Colonic mucosa (tissue), 4 donors: ENCODE measurements around the gene ADSL. TPM values are rescaled to one million over a fixed set of nuclear protein-coding genes. Genes with fewer than 3 reads are reported as not detected.

Experiments
- DNase-seq: peaks from one replicate; pipeline ENCODE4 v3.0.0-alpha.2; 2020
- H3K27ac ChIP-seq: fragments of 200-600 bp; one replicate; pipeline ENCODE4 v1.8.0; 2021
- H3K27me3 ChIP-seq: fragments of 200-600 bp; one replicate; pipeline ENCODE4 v1.8.0; 2021
- H3K36me3 ChIP-seq: fragments of 200-600 bp; one replicate; pipeline ENCODE4 v1.8.0; 2021
- H3K4me1 ChIP-seq: fragments of 200-600 bp; one replicate; pipeline ENCODE4 v1.8.0; 2021; ENCODE audit warnings: mild to moderate bottlenecking
- H3K4me3 ChIP-seq: fragments of 200-600 bp; one replicate; pipeline ENCODE4 v1.8.0; 2021
- H3K9ac ChIP-seq, 2 donors: one replicate each; pipeline ENCODE4 v1.7.0; 2013; ENCODE audit warnings: control low read depth in 2 of 2, low read depth in 2 of 2, low read length in 2 of 2
- H3K9me3 ChIP-seq: fragments of 200-600 bp; one replicate; pipeline ENCODE4 v1.8.0; 2021
- intact Hi-C: fragments of 100-400 bp; cut with DNase I; formaldehyde crosslinking; loops from one replicate; pipeline ENCODE4 v1.14.1; 2022
- total RNA-seq, 2 donors: library from RNA; stranded (reverse); fragmentation: NEBNext Ultra II Directional in 1 of 2; extraction: Animal tissue kit (Norgen Biotek cat#: 25700) in 1 of 2; gene quantifications; one replicate each; pipeline ENCODE4 v1.2.1, GENCODE V29; 2021
- TF ChIP-seq, protein P1 (sequence below): fragments of 200-600 bp; IDR thresholded peaks from one replicate; pipeline ENCODE4 v1.8.0; 2022; ENCODE audit warnings: antibody characterized with exemption, mild to moderate bottlenecking
- donor health status: healthy.
- donor health status: DM: no; HTN: no; CAD: no.
- donor health status: DM: no; HTN: no; CAD: no.

The ADSL gene
- total RNA-seq, 2 donors from 2014 or later = 26.4 to 47.0 TPM

DNA sequence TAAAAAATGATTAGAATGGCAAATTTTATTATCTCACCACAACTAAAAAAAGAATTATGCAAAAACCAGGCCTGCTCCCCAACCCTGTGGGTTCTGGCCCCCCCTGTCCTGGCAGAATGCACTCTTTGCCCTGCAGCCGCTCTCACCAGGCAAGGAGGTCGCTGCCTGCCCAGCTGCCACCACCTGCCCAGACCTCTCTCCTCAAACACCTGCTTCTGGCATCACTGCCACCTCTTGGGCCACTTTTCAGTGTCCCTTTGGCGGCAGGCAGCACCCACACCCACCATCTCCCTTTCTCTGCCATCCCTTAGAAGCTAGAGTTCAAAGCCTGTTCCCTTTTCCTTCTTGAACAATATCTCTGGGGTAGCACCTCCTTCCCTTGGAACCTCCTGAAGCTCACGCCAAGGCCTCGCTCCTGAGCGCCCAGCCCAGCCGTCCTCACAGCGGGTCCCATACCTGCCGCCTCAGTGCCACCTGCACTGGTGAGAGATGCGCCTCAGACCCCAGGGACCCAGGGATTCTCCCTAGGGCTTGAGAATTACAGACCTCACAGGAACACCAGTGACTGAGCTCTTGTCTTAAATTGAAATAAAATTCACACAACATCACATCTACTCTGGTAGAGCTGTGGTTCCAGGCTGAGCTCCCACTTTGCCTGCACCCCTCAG lies 68.7 kb downstream of the ADSL start:
- intact Hi-C loops = no loop called here
- DNase-seq = no peak
- Histone ChIP-seq H3K27me3 (no peaks in the 10 kb centered on the region), H3K4me1 (no peaks in the 10 kb centered on the region), H3K36me3 (peaks cover 24% of the 10 kb centered on the region), H3K9ac (no peak overlapping the region), H3K27ac (no peak overlapping the region), H3K4me3 (no peak overlapping the region), H3K9me3 (no peaks in the 10 kb centered on the region)
- TF ChIP-seq, protein P1, sequence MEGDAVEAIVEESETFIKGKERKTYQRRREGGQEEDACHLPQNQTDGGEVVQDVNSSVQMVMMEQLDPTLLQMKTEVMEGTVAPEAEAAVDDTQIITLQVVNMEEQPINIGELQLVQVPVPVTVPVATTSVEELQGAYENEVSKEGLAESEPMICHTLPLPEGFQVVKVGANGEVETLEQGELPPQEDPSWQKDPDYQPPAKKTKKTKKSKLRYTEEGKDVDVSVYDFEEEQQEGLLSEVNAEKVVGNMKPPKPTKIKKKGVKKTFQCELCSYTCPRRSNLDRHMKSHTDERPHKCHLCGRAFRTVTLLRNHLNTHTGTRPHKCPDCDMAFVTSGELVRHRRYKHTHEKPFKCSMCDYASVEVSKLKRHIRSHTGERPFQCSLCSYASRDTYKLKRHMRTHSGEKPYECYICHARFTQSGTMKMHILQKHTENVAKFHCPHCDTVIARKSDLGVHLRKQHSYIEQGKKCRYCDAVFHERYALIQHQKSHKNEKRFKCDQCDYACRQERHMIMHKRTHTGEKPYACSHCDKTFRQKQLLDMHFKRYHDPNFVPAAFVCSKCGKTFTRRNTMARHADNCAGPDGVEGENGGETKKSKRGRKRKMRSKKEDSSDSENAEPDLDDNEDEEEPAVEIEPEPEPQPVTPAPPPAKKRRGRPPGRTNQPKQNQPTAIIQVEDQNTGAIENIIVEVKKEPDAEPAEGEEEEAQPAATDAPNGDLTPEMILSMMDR = no peak

DNA sequence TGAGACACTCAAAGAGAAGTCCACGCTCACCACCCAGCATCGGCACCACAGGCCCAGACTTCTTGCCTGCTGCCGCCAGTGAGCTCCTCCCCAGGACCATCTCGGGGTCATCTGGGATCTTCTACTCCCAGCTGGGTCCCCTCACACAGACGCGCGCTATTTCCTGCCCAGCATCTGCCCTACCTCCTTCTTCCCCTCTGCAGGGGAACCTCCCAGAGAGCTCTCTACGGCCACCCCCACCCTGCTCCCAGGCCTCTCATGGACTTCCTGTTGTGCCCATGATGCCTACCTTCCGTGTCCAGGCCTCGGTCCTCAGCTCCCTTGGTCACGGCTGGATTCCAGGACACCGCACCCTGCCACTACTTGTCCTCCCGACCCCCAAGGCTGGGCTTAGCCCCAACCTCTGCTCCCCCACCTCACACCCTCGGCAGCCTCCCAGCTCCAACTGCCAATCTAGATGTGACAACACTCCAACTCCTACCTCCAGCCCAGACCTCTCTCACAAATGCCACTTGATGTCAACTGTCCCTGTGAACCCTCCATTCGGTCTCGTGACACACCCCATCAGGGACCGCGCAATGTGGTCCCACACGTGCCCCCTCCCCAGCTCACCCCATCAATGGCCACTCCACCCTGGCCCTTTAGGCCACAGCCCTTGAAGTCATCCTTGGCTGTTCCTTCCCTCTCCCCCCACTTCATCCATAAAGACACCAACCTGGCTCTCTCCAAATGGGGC lies 69.4 kb downstream of the ADSL start:
- Histone ChIP-seq H3K27me3 (no peaks in the 10 kb centered on the region), H3K27ac (no peak overlapping the region), H3K4me1 (no peaks in the 10 kb centered on the region), H3K4me3 (no peak overlapping the region), H3K36me3 (peaks cover 21% of the 10 kb centered on the region), H3K9ac (no peak overlapping the region), H3K9me3 (no peaks in the 10 kb centered on the region)
- no peak for DNase-seq
- TF ChIP-seq, protein P1 = no peak
- intact Hi-C loops = no loop called here

DNA sequence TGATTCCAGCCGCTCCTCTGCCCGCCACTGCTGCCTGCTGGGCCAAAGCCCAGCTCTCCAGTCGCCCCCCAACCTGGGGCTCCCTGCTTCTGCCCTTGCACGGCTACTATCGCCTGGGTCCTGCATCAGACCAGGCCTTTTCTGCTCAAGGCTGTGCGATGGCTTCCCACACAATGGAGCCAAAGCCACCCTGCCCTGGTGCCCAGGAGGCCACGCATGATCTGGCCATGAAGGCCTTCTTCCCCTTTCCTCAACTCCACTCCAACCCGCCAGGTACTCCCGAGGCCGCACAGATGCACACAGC lies 69.9 kb downstream of the ADSL start:
- Histone ChIP-seq H3K9ac (no peak overlapping the region), H3K9me3 (no peaks in the 10 kb centered on the region), H3K4me1 (no peaks in the 10 kb centered on the region), H3K4me3 (no peak overlapping the region), H3K27me3 (no peaks in the 10 kb centered on the region), H3K27ac (no peak overlapping the region), H3K36me3 (peaks cover 17% of the 10 kb centered on the region)
- intact Hi-C loops = no loop called here
- TF ChIP-seq, protein P1 = no peak
- DNase-seq = no peak

DNA sequence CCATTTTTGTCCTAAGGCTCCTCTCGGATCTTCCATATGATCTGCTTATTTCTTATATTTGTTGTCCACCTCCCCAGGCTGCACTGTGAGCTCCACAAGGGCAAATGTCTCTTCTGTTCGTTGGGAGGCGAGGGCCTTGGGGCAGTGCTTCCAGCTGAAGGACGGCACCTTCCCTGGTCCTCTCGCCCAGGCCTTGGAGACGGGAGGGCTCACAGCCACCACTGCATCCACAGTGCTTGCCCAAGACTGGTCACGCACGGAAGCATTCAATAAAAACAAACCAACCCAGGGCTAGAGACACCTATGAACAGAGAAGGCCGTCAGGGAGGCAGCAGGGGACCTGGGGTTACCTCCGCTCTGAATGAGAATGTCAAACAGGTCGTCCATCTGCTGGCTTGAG lies 70.3 kb downstream of the ADSL start:
- H3K27me3 ChIP-seq = no peaks in the 10 kb centered on the region
- no peak for DNase-seq
- H3K36me3 ChIP-seq = peaks cover 13% of the 10 kb centered on the region
- TF ChIP-seq, protein P1 = no peak
- H3K9me3 ChIP-seq = no peaks in the 10 kb centered on the region
- no peak overlapping the region for H3K4me3 ChIP-seq
- intact Hi-C loops = no loop called here
- no peak overlapping the region for H3K9ac ChIP-seq
- no peak overlapping the region for H3K27ac ChIP-seq
- H3K4me1 ChIP-seq = no peaks in the 10 kb centered on the region

DNA sequence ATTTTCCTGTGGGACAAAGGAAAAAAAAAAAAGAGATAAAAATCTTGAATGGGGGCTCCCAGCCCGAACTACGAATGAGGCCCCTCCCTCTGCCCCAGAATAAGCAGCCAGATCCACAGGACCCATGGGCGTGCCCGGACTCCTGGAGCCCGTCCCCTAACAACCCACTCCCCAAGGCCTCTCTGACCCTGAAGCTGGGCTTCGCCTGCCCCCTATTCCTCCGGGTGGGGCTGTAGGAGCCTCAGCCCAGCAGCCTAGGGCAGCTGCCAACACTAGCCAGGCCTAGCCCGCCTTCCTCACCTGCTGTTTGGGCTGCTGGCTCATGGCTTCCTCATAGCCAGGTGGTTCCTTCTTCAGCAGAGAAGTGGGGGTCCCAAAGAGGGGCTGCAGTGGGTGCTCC lies 70.7 kb downstream of the ADSL start:
- DNase-seq = no peak
- TF ChIP-seq, protein P1 = no peak
- peaks cover 10% of the 10 kb centered on the region for H3K36me3 ChIP-seq
- no peak overlapping the region for H3K27ac ChIP-seq
- intact Hi-C loops = no loop called here
- H3K27me3 ChIP-seq = no peaks in the 10 kb centered on the region
- no peaks in the 10 kb centered on the region for H3K4me1 ChIP-seq
- no peaks in the 10 kb centered on the region for H3K9me3 ChIP-seq
- H3K4me3 ChIP-seq = no peak overlapping the region
- H3K9ac ChIP-seq = no peak overlapping the region
